Ovary (tissue), 9 donors: ENCODE measurements around the gene PCGF1. TPM values are rescaled to one million over a fixed set of nuclear protein-coding genes. Genes with fewer than 3 reads are reported as not detected.

ENCODE experiments used
- DNase-seq, 5 donors: peaks; one replicate each; pipeline ENCODE4 v3.0.0-alpha.2; 2019 to 2020
- H3K27ac ChIP-seq, 2 donors: fragments of 200-600 bp; one replicate each; pipeline versions ENCODE4 v1.5.1 to v1.8.0; 2019 to 2022
- H3K27me3 ChIP-seq: fragments of 200-600 bp; one replicate; pipeline ENCODE4 v1.8.0; 2022
- H3K36me3 ChIP-seq: fragments of 200-600 bp; sonication (generic); one replicate; pipeline ENCODE4 v1.5.1; 2019
- H3K4me1 ChIP-seq: one replicate; pipeline ENCODE4 v1.8.1; 2013; ENCODE audit warnings: mild to moderate bottlenecking, moderate library complexity; ENCODE audit not compliant: insufficient read depth
- H3K4me3 ChIP-seq: fragments of 200-600 bp; sonication (generic); one replicate; pipeline ENCODE4 v1.5.1; 2017
- H3K9me3 ChIP-seq, 2 donors: fragments of 200-600 bp in 1 of 2; sonication (generic) in 1 of 2; one replicate each; pipeline versions ENCODE4 v1.5.1 to v1.8.1; 2013 to 2019; ENCODE audit warnings: mild to moderate bottlenecking in 1 of 2, moderate library complexity in 1 of 2
- EP300 ChIP-seq: sonication (generic); formaldehyde crosslinking; IDR thresholded peaks from one replicate; pipeline ENCODE4 v1.6.1; 2017; ENCODE audit warnings: antibody characterized with exemption
- POLR2A ChIP-seq: fragments of 450-650 bp; IDR thresholded peaks from one replicate; pipeline ENCODE4 v1.6.1; 2017; ENCODE audit warnings: antibody characterized with exemption, mild to moderate bottlenecking, moderate library complexity
- WGBS, 3 donors: extraction: QIAGEN DNeasy Blood & Tissue Kit in 1 of 3; methylation state at CpG; one replicate each; pipeline versions ENCODE4 v1.1.5 to v1.1.7; 2013 to 2017; 5-methylcytosine and 5-hydroxymethylcytosine counted together
- intact Hi-C, 4 donors: fragments of 100-400 bp; cut with DNase I; formaldehyde crosslinking; loops; one replicate each; pipeline versions ENCODE4 v1.11.0 to v1.15.1; 2022 to 2023
- polyA plus RNA-seq, 2 donors: library from polyadenylated mRNA; stranded (reverse); fragments of 200-250 nt in 1 of 2; fragments of 350-450 nt in 1 of 2; fragmentation: Illumina TruSeq in 1 of 2; extraction: RNeasy Lipid Tissue Mini Kit (QIAGEN cat#74804) in 1 of 2; gene quantifications; one replicate each; pipeline ENCODE4 v1.2.3, GENCODE V29; 2013 to 2014
- total RNA-seq, 7 donors: library from RNA; depleted of rRNA in 2 of 7; stranded (reverse); fragments of >200 nt in 2 of 7; fragmentation: NEBNext Ultra II Directional in 3 of 7; extraction: Animal tissue kit (Norgen Biotek cat#: 25700) in 3 of 7; gene quantifications; one replicate each; pipeline versions ENCODE4 v1.1.0 to v1.2.4, GENCODE V29; 2016 to 2023
- TF ChIP-seq, protein P1 (sequence below), 3 donors: fragments of 450-650 bp in 2 of 3; fragments of 200-600 bp in 1 of 3; IDR thresholded peaks; one replicate each; pipeline versions ENCODE4 v1.5.1 to v1.8.0; 2016 to 2022; ENCODE audit warnings: antibody characterized with exemption in 3 of 3, mild to moderate bottlenecking in 1 of 3
- donor health status: DM: no; HTN: no; CAD: no; lungs with moderate emphysema.
- donor health status: DM: no; HTN: no; CAD: no.
- donor health status: Bipolar disorder and iron deficiency.
- donor health status: DM: yes; HTN: yes; CAD: no.
- donor health status: DM: no; HTN: no; CAD: no.
- donor health status: DM: yes; HTN: yes; CAD: no.

PCGF1 gene
- total and polyA plus RNA-seq, 9 donors: 9.3 to 24.3 (median 13.8) TPM

DNA sequence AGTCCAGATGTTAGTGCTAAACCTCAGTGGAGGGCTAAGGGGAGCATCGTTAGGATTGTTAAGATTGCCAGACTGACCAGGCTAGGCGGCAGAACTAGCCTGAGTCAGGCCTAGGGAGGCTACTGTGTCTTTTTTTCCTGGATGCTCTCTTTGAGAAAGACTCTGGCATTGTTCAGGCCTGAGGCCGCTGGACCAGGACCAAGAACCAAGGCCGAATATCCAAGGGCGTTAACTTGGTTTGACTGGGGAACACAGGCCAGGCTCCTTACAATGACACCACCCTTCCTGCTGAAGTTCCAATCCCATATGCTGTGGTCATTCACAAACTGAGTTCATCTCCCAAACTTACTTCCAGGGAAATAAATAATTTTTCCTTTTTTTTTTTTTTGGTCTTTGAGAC lies 32.8 kb upstream of the PCGF1 start:
- Histone ChIP-seq H3K9me3 (no peaks in the 10 kb centered on the region), H3K4me3 (no peak overlapping the region), H3K27ac (no peak overlapping the region), H3K27me3 (no peaks in the 10 kb centered on the region), H3K36me3 (no peaks in the 10 kb centered on the region), H3K4me1 (no peaks in the 10 kb centered on the region)
- 62 to 83% (median 72%) methylated on average over 5 of the region's 5 CpGs for WGBS, 3 donors
- intact Hi-C loops: no loop called here
- no peak for DNase-seq
- TF ChIP-seq POLR2A: no peak
- TF ChIP-seq, protein P1, sequence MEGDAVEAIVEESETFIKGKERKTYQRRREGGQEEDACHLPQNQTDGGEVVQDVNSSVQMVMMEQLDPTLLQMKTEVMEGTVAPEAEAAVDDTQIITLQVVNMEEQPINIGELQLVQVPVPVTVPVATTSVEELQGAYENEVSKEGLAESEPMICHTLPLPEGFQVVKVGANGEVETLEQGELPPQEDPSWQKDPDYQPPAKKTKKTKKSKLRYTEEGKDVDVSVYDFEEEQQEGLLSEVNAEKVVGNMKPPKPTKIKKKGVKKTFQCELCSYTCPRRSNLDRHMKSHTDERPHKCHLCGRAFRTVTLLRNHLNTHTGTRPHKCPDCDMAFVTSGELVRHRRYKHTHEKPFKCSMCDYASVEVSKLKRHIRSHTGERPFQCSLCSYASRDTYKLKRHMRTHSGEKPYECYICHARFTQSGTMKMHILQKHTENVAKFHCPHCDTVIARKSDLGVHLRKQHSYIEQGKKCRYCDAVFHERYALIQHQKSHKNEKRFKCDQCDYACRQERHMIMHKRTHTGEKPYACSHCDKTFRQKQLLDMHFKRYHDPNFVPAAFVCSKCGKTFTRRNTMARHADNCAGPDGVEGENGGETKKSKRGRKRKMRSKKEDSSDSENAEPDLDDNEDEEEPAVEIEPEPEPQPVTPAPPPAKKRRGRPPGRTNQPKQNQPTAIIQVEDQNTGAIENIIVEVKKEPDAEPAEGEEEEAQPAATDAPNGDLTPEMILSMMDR (IDR thresholded peaks at IDR 0.05): no peak
- TF ChIP-seq EP300: no peak

DNA sequence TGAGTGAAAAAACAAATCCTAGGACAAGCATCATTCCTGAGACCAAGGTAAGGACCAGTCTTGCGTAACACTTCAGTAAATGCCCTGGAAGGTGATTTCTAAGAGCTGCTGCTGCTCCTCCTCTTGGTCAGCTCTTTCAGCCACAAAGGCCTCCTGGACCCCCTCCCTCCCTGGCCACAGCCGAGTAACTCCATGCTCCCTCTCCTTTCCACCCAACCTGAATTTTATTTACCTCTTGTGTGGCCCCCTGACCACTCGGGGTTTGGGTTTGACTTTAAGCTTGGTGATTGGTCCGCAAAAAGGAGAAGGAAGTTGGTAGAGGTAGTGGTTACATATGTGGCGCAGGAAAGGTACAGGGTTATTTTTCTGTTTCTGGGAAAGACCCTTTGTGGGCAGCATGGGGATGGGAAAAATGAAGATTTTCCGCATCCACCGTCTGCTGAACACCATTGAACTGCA lies 31.4 kb upstream of the PCGF1 start:
- no peak for DNase-seq
- Histone ChIP-seq H3K27ac (no peak overlapping the region), H3K27me3 (no peaks in the 10 kb centered on the region), H3K36me3 (no peaks in the 10 kb centered on the region), H3K4me1 (no peaks in the 10 kb centered on the region), H3K9me3 (no peaks in the 10 kb centered on the region), H3K4me3 (no peak overlapping the region)
- 78 to 84% (median 82%) methylated on average over 7 of the region's 7 CpGs for WGBS, 3 donors
- intact Hi-C loops: no loop called here
- TF ChIP-seq POLR2A: no peak
- TF ChIP-seq, protein P1 (IDR thresholded peaks at IDR 0.05): no peak
- no peak for TF ChIP-seq EP300

DNA sequence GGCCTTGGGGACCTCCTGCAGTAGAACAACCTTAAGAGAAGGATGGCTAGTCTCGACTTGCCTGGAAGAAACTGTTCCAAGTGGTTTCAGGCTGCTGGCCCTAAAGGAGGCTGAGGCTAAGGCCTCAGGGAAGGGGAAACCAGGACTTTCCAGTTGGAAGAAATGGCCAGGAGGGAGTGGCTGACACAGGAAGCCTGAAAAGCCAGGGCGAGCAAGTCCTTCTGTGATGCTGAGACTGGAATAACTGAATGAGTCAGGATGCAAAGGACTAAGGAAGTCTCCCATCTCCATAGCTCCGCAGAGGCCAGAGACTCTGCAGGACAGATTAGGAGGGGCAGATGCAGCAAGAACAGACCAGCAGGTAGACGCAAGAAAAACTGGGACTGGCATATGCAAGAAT lies 29.6 kb upstream of the PCGF1 start:
- no peaks in the 10 kb centered on the region for H3K4me1 ChIP-seq
- intact Hi-C loops: no loop called here

DNA sequence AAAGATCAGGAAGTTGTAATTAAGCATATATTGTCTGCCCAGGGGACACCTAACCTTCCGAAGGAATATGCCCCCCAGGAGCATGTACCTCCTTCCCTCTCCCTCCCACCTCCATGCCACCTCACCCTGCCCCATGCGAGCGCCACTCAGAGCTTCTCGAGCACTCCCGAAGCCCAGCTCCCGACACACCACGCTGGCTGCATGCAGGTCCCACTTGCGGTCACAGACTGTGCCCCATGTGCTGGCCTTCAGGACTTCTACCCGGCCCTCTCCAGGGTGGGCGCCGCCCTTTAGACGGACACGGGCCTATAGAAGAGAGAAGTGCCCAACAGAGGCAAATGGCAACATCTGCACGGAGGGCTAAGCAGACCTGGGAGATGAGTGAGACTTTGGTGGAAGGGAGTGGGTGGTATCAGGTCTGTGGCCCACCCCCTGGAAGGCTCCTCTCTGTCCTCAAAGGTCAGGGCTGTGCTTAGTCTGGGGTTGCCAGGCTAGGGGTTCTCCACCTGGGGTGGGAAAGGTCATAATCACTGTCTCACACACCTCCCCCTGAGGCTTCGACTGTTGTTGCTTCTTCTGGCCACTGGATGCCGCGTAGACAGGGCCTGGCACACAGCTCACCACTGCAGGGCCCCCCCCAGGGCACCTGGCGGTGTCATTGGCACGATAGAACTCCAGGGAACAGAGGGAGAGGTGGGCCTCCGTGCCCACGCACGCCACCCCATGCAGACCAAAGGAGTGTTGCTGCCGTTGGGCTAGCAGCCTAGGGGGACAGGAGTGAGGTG lies 28.9 kb upstream of the PCGF1 start:
- intact Hi-C loops: no loop called here
- Histone ChIP-seq H3K36me3 (no peaks in the 10 kb centered on the region), H3K4me3 (no peak overlapping the region), H3K27me3 (no peaks in the 10 kb centered on the region), H3K27ac (no peak overlapping the region), H3K4me1 (no peaks in the 10 kb centered on the region), H3K9me3 (no peaks in the 10 kb centered on the region)
- TF ChIP-seq POLR2A: no peak
- TF ChIP-seq EP300: no peak
- TF ChIP-seq, protein P1 (IDR thresholded peaks at IDR 0.05): no peak
- DNase-seq: no peak
- 82 to 88% (median 83%) methylated on average over 23 of the region's 23 CpGs for WGBS, 3 donors

More for the DNA sequence above, 29.6 kb upstream of the PCGF1 start:
- Histone ChIP-seq H3K27ac (no peak overlapping the region), H3K4me3 (no peak overlapping the region), H3K36me3 (no peaks in the 10 kb centered on the region), H3K27me3 (no peaks in the 10 kb centered on the region), H3K9me3 (no peaks in the 10 kb centered on the region)
- no peak for DNase-seq
- 68 to 78% (median 74%) methylated on average over 4 of the region's 4 CpGs for WGBS, 3 donors
- TF ChIP-seq POLR2A (no peak), EP300 (no peak)
- TF ChIP-seq, protein P1 (IDR thresholded peaks at IDR 0.05): no peak
